Upper lobe of left lung (tissue), 4 donors: ENCODE results near the gene TIMMDC1.

Experiments
- CTCF ChIP-seq, 6 experiments: fragments of 450-650 bp in 4 of 6; fragments of 200-600 bp in 2 of 6; sonication (generic) in 2 of 6; IDR thresholded peaks; one replicate each; pipeline ENCODE4 v1.5.1; 2016 to 2019; ENCODE audit warnings: antibody characterized with exemption in 6 of 6
- POLR2A ChIP-seq, 4 donors: fragments of 450-650 bp; IDR thresholded peaks; one replicate each; pipeline ENCODE4 v1.5.1; 2016 to 2017; ENCODE audit warnings: antibody characterized with exemption in 4 of 4, mild to moderate bottlenecking in 2 of 4

- no peak for TF ChIP-seq CTCF (IDR thresholded peaks at IDR 0.05)
- TF ChIP-seq POLR2A (IDR thresholded peaks at IDR 0.05): no peak
These were observed 60.4 kb downstream of the TIMMDC1 start for GRCh38 chr3:119558626-119559317.
